Progenitor cell of endocrine pancreas (in vitro differentiated cells): ENCODE data around the gene MAGOH. TPM values are rescaled to one million over a fixed set of nuclear protein-coding genes. Genes with fewer than 3 reads are reported as not detected.

Source experiments
- DNase-seq: peaks from one replicate; pipeline ENCODE4 v3.0.0; 2021; ENCODE audit warnings: low spot score; ENCODE audit not compliant: unreplicated experiment
- H3K27ac Mint-ChIP-seq: 2 replicates; pipeline ENCODE4 v1.8.0; 2021; ENCODE audit warnings: mild to moderate bottlenecking, moderate library complexity, mixed read lengths
- H3K27me3 Mint-ChIP-seq: 2 replicates; pipeline ENCODE4 v1.8.0; 2021; ENCODE audit warnings: mixed read lengths
- H3K36me3 Mint-ChIP-seq: 2 replicates; pipeline ENCODE4 v1.8.0; 2022; ENCODE audit warnings: mixed read lengths; ENCODE audit not compliant: insufficient read depth
- H3K4me1 Mint-ChIP-seq: 2 replicates; pipeline ENCODE4 v1.8.0; 2021; ENCODE audit warnings: low read depth, mixed read lengths
- H3K4me3 Mint-ChIP-seq: 2 replicates; pipeline ENCODE4 v1.8.0; 2021; ENCODE audit warnings: low read depth, mild to moderate bottlenecking, moderate library complexity, mixed read lengths
- H3K9me3 Mint-ChIP-seq: 2 replicates; pipeline ENCODE4 v1.8.0; 2021; ENCODE audit warnings: low read depth, mixed read lengths
- CTCF ChIP-seq: fragments of 200-600 bp; sonication (generic); IDR thresholded peaks from one replicate; pipeline ENCODE4 v1.5.0; 2021; ENCODE audit warnings: antibody characterized with exemption, mild to moderate bottlenecking; ENCODE audit not compliant: unreplicated experiment
- total RNA-seq: library from RNA; stranded (reverse); gene quantifications from 2 replicates; pipeline ENCODE4 v1.2.1, GENCODE V29; 2021

Gene MAGOH
- total RNA-seq, 1 donor from 2014 or later = 67.3 TPM

- no peak for TF ChIP-seq CTCF
- H3K36me3 Mint-ChIP-seq = peaks cover 6% of the 10 kb centered on the region
- no peaks in the 10 kb centered on the region for H3K27me3 Mint-ChIP-seq
Observed at GRCh38 chr1:53270873-53271272, 32.6 kb upstream of the MAGOH start.

GRCh38 chr1:53270107-53270506 is 31.8 kb upstream of the MAGOH start:
- H3K4me1 Mint-ChIP-seq = no peaks in the 10 kb centered on the region
- H3K27me3 Mint-ChIP-seq = no peaks in the 10 kb centered on the region
- no peak overlapping the region for H3K4me3 Mint-ChIP-seq
- no peak overlapping the region for H3K27ac Mint-ChIP-seq
- no peak for DNase-seq
- no peaks in the 10 kb centered on the region for H3K9me3 Mint-ChIP-seq
- H3K36me3 Mint-ChIP-seq = peaks cover 6% of the 10 kb centered on the region
- no peak for TF ChIP-seq CTCF

More at GRCh38 chr1:53270873-53271272, 32.6 kb upstream of the MAGOH start:
- H3K27ac Mint-ChIP-seq = no peak overlapping the region
- H3K4me1 Mint-ChIP-seq = no peaks in the 10 kb centered on the region
- no peak overlapping the region for H3K4me3 Mint-ChIP-seq
- DNase-seq = no peak
- H3K9me3 Mint-ChIP-seq = no peaks in the 10 kb centered on the region

- TF ChIP-seq CTCF = no peak
Observed at GRCh38 chr1:53267761-53268160, 29.4 kb upstream of the MAGOH start.

GRCh38 chr1:53266038-53266437 is 27.7 kb upstream of the MAGOH start:
- DNase-seq = no peak
- Mint-ChIP-seq H3K36me3 (peaks cover 5% of the 10 kb centered on the region), H3K9me3 (no peaks in the 10 kb centered on the region), H3K27me3 (no peaks in the 10 kb centered on the region), H3K27ac (no peak overlapping the region), H3K4me1 (no peaks in the 10 kb centered on the region), H3K4me3 (no peak overlapping the region)
- peak; percentile 44 for TF ChIP-seq CTCF

More at GRCh38 chr1:53267761-53268160, 29.4 kb upstream of the MAGOH start:
- no peaks in the 10 kb centered on the region for H3K4me1 Mint-ChIP-seq
- H3K9me3 Mint-ChIP-seq = no peaks in the 10 kb centered on the region
- H3K27ac Mint-ChIP-seq = no peak overlapping the region
- no peaks in the 10 kb centered on the region for H3K27me3 Mint-ChIP-seq
- no peak overlapping the region for H3K4me3 Mint-ChIP-seq
- DNase-seq = no peak
- peaks cover 6% of the 10 kb centered on the region for H3K36me3 Mint-ChIP-seq

GRCh38 chr1:53265581-53265980 is 27.3 kb upstream of the MAGOH start:
- DNase-seq = no peak
- no peaks in the 10 kb centered on the region for H3K27me3 Mint-ChIP-seq
- H3K4me3 Mint-ChIP-seq = no peak overlapping the region
- no peak overlapping the region for H3K27ac Mint-ChIP-seq
- TF ChIP-seq CTCF = no peak
- peaks cover 2% of the 10 kb centered on the region for H3K36me3 Mint-ChIP-seq
- no peaks in the 10 kb centered on the region for H3K9me3 Mint-ChIP-seq
- no peaks in the 10 kb centered on the region for H3K4me1 Mint-ChIP-seq
